Adrenal gland (tissue), 12 donors: ENCODE results near the gene ZNF331. TPM values are rescaled to one million over a fixed set of nuclear protein-coding genes. Genes with fewer than 3 reads are reported as not detected.
"Not testable (repeated sequence)": the region's sequence is repeated elsewhere in the genome, so short reads cannot be mapped to it uniquely, and the experiment has no call there.

Source experiments
- DNase-seq, 7 donors: peaks; one replicate each; pipeline ENCODE4 v3.0.0-alpha.2; 2019 to 2020
- H3K27ac ChIP-seq, 5 donors: fragments of 200-600 bp; sonication (generic) in 4 of 5; 1 replicate in 3 of 5; 2 replicates in 2 of 5; pipeline versions ENCODE4 v1.5.1 to v1.8.0; 2016 to 2020; ENCODE audit warnings: mild to moderate bottlenecking in 1 of 5
- H3K27me3 ChIP-seq: fragments of 200-600 bp; 2 replicates; pipeline ENCODE4 v1.8.0; 2021
- H3K36me3 ChIP-seq, 2 donors: fragments of 200-600 bp; replicated peaks in 1 of 2; 1 replicate in 1 of 2; 2 replicates in 1 of 2; pipeline versions ENCODE4 v1.5.1 to v1.8.0; 2018 to 2022
- H3K4me1 ChIP-seq, 2 donors: fragments of 200-600 bp; replicated peaks in 1 of 2; 1 replicate in 1 of 2; 2 replicates in 1 of 2; pipeline versions ENCODE4 v1.5.1 to v1.8.0; 2018 to 2021
- H3K4me3 ChIP-seq, 4 donors: fragments of 200-600 bp; sonication (generic) in 3 of 4; one replicate each; pipeline ENCODE4 v1.5.1; 2016 to 2018
- H3K9me3 ChIP-seq, 3 donors: fragments of 200-600 bp; sonication (generic) in 1 of 3; replicated peaks in 1 of 3; 1 replicate in 2 of 3; 2 replicates in 1 of 3; pipeline versions ENCODE4 v1.5.1 to v1.8.0; 2016 to 2021
- POLR2A ChIP-seq, 2 donors: fragments of 450-650 bp; IDR thresholded peaks; one replicate each; pipeline ENCODE4 v1.6.1; 2017; ENCODE audit warnings: antibody characterized with exemption in 2 of 2, mild to moderate bottlenecking in 2 of 2, moderate library complexity in 1 of 2
- WGBS, 4 donors: extraction: QIAGEN DNeasy Blood & Tissue Kit in 2 of 4; methylation state at CpG; one replicate each; pipeline versions ENCODE4 v1.1.5 to v1.1.7; 2013 to 2017; 5-methylcytosine and 5-hydroxymethylcytosine counted together
- intact Hi-C, 2 donors: fragments of 100-400 bp; cut with DNase I; formaldehyde crosslinking; loops; one replicate each; pipeline versions ENCODE4 v1.14.1 to v1.15.0; 2022 to 2023
- polyA plus RNA-seq, 3 donors: library from polyadenylated mRNA; stranded (reverse); fragments of 200-250 nt in 2 of 3; fragments of 350-450 nt in 1 of 3; fragmentation: Illumina TruSeq in 1 of 3; extraction: RNeasy Lipid Tissue Mini Kit (QIAGEN cat#74804) in 1 of 3; gene quantifications; one replicate each; pipeline ENCODE4 v1.2.3, GENCODE V29; 2013 to 2014
- total RNA-seq, 9 donors: library from RNA; depleted of rRNA in 4 of 9; stranded (reverse); fragments of >200 nt in 4 of 9; fragments of 120-200 nt in 1 of 9; fragmentation: NEBNext Ultra II Directional in 1 of 9; extraction: Animal tissue kit (Norgen Biotek cat#: 25700) in 1 of 9; gene quantifications; one replicate each; pipeline versions ENCODE4 v1.1.0 to v1.2.4, GENCODE V29; 2013 to 2023
- TF ChIP-seq, protein P1 (sequence below), 6 experiments: fragments of 450-650 bp in 4 of 6; fragments of 200-600 bp in 2 of 6; sonication (generic) in 1 of 6; IDR thresholded peaks; 1 replicate in 5 of 6; 2 replicates in 1 of 6; pipeline versions ENCODE4 v1.5.1 to v1.8.0; 2016 to 2021; ENCODE audit warnings: antibody characterized with exemption in 6 of 6, mild to moderate bottlenecking in 2 of 6, moderate library complexity in 1 of 6
- donor health status: healthy with polysubstance abuse.
- donor health status: Bipolar disorder and iron deficiency.
- donor health status: DM: yes; HTN: yes; CAD: no.
- donor health status: DM: no; HTN: no; CAD: no.
- donor health status: DM: no; HTN: no; CAD: no.
- donor health status: DM: yes; HTN: yes; CAD: no.

The ZNF331 gene
- total and polyA plus RNA-seq, 12 donors: 12.4 to 127 (median 25.0) TPM

DNA sequence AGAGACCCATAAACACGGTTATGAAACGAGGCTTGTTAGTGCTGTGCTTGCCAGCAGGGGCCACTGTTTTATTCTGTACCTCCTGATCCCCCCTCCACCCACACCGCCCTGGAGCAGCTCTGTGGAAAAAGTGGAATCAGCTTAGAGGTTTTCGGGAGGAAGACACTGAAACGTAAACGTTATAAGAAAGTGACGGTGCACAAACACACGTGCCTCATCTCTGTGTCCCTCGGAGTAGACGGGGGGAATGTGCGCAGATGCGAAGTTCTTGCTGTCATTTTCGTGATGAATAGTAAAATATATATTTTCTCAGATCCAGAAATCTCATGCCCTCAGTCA, 33.6 kb upstream of the ZNF331 start:
- TF ChIP-seq, protein P1, sequence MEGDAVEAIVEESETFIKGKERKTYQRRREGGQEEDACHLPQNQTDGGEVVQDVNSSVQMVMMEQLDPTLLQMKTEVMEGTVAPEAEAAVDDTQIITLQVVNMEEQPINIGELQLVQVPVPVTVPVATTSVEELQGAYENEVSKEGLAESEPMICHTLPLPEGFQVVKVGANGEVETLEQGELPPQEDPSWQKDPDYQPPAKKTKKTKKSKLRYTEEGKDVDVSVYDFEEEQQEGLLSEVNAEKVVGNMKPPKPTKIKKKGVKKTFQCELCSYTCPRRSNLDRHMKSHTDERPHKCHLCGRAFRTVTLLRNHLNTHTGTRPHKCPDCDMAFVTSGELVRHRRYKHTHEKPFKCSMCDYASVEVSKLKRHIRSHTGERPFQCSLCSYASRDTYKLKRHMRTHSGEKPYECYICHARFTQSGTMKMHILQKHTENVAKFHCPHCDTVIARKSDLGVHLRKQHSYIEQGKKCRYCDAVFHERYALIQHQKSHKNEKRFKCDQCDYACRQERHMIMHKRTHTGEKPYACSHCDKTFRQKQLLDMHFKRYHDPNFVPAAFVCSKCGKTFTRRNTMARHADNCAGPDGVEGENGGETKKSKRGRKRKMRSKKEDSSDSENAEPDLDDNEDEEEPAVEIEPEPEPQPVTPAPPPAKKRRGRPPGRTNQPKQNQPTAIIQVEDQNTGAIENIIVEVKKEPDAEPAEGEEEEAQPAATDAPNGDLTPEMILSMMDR (IDR thresholded peaks at IDR 0.05): peak in 4 of 6 experiments; percentile 12 to 36 (median 28)
- H3K27me3 ChIP-seq, H3K36me3 ChIP-seq, H3K9me3 ChIP-seq, intact Hi-C loops, H3K4me1 ChIP-seq: not testable (repeated sequence)
- peak overlapping the region in 1 of 4 donors; percentile 41 for H3K4me3 ChIP-seq
- peak overlapping the region in 2 of 5 donors; percentile 69 to 82 for H3K27ac ChIP-seq
- peak in 2 of 7 donors; percentile 32 to 38 for DNase-seq
- 8 to 10% (median 10%) methylated on average over 11 to 12 of the region's 13 CpGs for WGBS, 4 donors

DNA sequence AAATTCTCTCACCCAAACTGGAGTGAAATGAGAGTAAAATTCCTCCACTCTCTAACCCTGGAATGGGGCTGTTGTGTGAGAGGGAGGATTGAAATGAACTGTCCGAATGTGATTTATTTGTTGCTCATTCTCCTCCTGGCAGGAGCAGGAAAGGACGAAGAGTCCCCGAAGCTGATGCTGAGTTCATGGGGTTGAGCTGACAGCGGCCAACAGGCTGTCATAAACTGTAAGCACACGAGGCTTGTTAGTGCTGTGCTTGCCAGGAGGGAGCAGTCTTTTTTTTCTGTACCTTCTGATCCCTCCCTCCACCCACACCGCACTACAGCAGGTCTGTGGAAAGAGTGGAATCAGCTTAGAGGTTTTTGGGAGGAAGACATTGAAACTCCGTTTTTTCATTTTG, 33.1 kb upstream of the ZNF331 start:
- H3K27ac ChIP-seq: peak overlapping the region in 2 of 5 donors; percentile 69 to 82
- no peak for TF ChIP-seq POLR2A (IDR thresholded peaks at IDR 0.05)
- TF ChIP-seq, protein P1 (IDR thresholded peaks at IDR 0.05): no peak
- H3K36me3 ChIP-seq: no peaks in the 10 kb centered on the region
- peaks cover 0 to 4% of the 10 kb centered on the region in 2 donors for H3K4me1 ChIP-seq
- intact Hi-C loops: no loop called here
- DNase-seq: peak in 5 of 7 donors; percentile 24 to 64 (median 34)
- H3K4me3 ChIP-seq: peak overlapping the region in 1 of 4 donors; percentile 41
- no peaks in the 10 kb centered on the region for H3K27me3 ChIP-seq
- no peaks in the 10 kb centered on the region for H3K9me3 ChIP-seq
- 19 to 27% (median 22%) methylated on average over 7 of the region's 7 CpGs for WGBS, 4 donors

- no peaks in the 10 kb centered on the region for H3K9me3 ChIP-seq
- no peak overlapping the region for H3K27ac ChIP-seq
- H3K4me1 ChIP-seq: peaks cover 0 to 4% of the 10 kb centered on the region in 2 donors
- intact Hi-C loops: no loop called here
- H3K27me3 ChIP-seq: no peaks in the 10 kb centered on the region
- DNase-seq: no peak
- WGBS, 4 donors: 60 to 70% (median 67%) methylated on average over 7 to 8 of the region's 8 CpGs
- TF ChIP-seq, protein P1 (IDR thresholded peaks at IDR 0.05): no peak
- no peak for TF ChIP-seq POLR2A (IDR thresholded peaks at IDR 0.05)
- H3K36me3 ChIP-seq: no peaks in the 10 kb centered on the region
- H3K4me3 ChIP-seq: no peak overlapping the region
Measured at GRCh38 chr19:53506728-53507127, 31.2 kb upstream of the ZNF331 start.

GRCh38 chr19:53507523-53508442, 30.2 kb upstream of the ZNF331 start:
- Histone ChIP-seq H3K27ac (peak overlapping the region in 2 of 5 donors; percentile 34 to 40), H3K4me1 (peaks cover 0 to 4% of the 10 kb centered on the region in 2 donors), H3K27me3 (no peaks in the 10 kb centered on the region), H3K4me3 (no peak overlapping the region), H3K9me3 (no peaks in the 10 kb centered on the region), H3K36me3 (no peaks in the 10 kb centered on the region)
- intact Hi-C loops: no loop called here
- DNase-seq: peak in 1 of 7 donors; percentile 17
- 64 to 73% (median 67%) methylated on average over 14 to 17 of the region's 17 CpGs for whole genome bisulfite sequencing, 4 donors
- TF ChIP-seq, protein P1 (IDR thresholded peaks at IDR 0.05): no peak
- no peak for TF ChIP-seq POLR2A (IDR thresholded peaks at IDR 0.05)
